AG08395 (cell line): ENCODE measurements around the gene CDH2.

Experiments used
- DNase-seq: peaks from one replicate; pipeline ENCODE4 v3.0.0; 2012; ENCODE audit warnings: mixed read lengths, low spot score

Gene CDH2

DNA sequence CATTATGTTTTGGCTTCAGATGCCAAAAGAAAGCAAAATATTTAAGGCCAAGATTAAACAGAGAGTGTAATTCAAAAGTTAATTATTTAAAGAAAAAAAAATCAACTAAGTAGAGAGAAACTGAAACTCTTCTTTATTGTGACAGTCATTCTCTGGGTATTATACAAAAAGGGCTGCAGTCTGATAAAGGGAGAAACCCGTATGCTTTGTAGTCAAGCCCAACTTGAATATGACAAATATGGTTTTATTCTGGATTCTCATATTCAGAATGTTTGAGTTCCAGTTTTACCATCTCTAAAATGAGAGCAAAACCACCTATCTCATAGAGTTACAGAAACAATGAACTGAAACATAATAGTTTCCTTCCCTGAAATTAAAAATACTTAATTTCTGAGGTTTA, 8.2 kb downstream of the CDH2 start:
- DNase-seq: no peak

DNA sequence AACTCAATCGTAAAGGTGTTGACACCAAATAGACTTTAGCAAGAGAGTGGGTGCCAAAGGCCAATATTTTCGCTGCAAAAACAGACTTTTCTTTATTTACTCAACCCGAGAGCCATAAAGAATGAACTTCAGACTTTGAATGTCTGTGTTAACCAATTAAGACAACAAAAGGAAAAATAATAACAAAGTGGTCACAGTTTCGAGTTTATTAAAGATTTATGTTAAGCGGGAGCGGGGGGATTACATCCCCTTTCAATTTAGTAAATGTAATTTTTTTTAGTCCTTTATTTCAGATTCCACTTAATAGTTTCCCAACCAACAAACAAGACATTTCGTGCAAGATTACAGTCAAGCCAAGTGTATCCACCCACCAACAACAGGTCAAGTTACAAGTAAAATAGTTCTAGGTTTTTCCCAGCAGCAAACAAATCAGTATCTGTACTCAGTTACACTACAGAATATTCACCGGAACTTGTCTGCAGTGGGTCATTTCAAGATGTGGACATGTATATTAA, 9.0 kb downstream of the CDH2 start:
- DNase-seq: no peak

DNA sequence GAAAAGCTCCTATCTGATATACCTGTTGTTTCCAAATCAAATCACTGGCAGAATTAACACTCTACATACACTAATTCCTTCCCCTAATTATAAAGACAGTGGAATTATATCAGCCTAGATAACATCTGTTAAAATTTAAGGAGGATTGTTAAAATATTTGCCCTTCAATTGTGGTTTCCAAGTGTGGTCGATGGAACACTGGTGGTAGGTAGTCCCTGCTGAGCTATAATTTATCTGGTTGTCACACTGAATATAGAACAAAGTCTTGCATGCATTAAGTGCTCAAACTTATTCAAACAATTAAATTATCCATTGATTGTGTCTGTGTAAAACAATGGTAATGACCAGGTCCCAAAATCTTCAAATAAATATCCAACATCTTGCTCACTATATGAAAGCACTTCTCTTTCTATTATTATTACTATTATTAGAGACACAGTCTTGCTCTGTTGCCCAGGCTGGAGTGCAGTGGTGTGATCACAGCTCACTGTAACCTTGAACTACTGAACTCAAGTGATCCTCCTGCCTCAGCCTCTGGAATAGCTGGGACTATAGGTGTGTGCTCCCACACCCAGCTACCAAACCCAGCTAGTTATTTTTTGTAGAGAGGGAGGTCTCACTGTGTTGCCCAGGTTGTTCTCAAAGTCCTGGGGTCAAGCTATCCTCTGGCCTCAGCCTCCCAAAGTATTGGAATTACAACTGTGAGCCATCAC, 12.0 kb downstream of the CDH2 start:
- no peak for DNase-seq

DNA sequence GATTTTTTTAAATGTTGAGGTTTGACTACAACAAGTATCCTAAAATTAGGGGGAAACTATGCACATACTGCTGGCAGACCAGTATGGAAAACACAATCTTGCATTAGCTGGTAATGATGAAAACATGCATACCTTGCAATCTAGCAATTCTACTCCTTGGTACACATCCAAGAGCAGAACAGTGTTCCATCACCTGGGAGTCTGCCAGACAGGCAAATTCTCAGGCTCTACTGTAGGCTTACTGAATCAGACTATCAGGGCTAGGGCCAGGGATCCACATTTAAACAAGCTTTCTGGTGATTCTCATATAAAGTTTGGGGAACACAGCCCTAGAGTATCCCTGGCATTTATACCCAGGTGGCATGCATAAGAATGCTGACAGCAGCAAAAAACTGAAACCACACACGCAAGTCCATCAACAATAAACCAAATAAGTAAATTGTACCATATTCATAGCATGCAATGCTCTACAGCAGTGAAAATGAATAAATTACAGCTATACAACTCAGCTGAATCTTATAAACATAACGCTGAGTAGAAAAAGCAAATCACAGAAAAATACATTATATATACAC, 13.6 kb downstream of the CDH2 start:
- DNase-seq: peak; percentile 24

DNA sequence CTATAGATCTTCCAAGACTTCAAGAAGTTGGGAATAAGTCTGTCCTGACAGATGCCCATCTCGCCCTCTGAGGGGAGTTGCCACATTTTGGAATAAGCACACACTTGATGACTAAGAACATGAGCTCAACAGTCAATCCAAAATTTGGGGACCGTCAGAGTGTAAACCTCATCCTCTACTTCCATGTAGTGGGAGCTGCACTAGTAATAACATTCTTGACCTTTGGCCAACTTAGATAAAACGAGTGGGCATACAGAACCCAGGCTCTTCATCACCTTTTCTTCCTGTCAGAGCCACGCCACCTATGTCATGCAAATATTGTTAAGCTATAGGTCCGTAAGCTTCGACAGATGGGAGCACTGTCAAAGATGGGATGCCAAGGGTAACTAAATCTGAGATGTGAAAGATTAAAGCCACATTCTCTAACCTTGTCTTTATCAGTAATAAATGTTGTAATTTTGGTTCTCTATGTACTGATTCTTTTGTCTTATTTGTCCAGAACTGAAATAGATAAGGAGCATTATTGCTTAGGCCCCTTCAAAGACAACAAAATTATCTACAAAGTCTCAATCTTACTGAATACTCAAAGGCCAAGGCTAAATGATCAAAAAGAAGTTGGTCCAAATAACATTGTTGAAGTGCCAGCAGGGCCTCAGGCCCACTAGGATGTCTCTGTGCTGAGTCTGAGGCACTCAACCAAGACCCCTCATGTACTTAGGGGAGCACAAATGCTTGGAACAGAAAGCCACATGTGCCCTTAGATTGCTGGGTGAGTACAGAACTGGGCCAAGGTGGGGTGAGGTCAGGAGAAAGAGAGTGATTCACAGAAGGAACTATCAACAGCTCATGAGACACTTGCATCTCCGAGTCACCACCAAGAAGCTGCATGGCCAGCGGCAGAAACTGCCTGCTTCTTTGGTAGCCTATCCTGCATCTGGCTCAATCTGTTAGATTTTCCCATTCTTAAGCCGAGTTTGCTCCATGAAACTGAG, 15.0 kb downstream of the CDH2 start:
- DNase-seq: peak; percentile 55

DNA sequence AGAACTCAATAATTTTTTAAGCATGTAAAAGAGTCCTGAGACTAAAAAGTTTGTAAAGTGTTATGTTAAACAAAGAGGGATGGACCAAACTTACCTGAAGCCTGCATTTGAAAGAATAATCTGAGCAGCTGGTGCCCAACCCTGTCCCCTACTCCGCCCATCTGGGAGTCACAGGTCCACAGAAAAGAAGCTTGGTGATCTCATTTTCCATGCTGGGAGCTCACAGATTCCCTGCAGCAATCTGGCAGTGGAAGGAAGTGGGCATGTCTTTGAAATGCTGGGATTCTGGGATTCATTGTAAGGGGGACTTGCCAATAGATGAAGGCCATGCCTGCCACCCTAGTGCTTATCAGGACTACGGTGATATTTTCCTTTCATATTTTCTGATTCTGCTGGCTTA, 17.9 kb downstream of the CDH2 start:
- peak; percentile 19 for DNase-seq

DNA sequence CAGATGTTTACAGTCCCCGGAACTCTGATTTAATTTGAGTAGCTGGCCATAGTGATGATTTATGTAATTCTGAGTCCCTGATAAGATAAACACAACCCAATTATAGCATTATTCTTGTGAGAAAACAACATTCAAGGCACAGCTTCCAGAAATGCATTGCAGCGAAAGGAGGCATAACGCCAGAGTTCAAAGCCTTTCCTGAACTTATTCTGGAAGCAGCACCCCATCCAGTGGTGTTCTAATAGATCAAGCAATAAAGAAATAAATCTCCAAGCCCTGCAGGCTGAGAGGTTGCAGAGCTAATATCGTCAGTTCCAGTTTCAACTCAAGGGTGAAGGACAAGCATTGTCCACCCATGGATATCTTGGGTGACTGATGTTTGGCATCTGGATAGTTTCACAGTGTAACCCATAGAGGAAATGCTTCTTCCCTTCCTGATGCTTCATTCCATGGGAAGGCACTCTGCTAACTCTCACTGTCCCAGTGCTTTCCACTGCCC, 18.8 kb downstream of the CDH2 start:
- peak; percentile 6 for DNase-seq

DNA sequence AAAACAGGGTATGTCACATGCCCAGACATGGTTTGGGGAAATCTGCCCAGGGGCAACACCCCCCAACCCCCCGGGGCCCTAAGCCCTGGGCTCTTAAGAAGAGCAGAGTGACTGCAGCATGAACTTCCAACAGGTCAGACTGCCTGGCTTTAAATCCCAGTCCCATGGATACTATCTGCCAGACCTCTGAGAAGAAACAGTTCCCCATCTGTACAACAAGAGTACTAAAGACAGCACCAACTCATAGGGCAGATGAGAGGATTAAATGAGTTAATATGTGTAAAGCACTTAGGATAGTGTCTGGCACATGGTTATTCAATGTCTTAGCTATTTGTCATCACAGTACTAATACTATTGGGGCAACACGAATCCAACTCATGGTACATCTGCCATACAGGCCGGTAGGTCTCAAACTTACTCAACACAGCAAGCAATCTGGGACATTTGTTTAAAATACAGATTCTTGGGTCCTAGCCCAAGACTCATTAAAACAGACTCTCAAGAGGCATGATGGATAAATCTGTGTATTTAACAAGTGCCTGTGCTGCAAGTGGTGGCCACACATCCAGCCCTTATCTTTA, 23.4 kb downstream of the CDH2 start:
- DNase-seq: no peak

DNA sequence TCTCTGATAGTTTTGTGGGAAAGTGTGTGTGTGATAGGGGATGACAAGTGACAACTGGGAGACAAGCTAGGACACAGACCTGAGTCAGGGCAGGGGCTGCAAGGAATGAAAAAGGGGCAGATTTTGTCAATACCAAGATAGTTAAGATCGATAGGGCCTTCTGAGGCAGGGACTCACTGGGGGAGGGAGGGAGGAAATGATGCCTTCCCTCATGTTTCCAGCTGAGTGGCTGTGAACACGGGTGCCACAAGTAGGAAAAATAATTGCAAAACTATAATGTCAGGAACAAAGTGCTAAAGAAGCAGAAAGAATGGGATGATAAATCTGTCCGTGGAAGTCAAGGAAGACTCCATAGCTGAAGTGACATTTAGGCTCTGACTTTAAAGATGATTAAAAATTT, 24.2 kb downstream of the CDH2 start:
- DNase-seq: no peak

DNA sequence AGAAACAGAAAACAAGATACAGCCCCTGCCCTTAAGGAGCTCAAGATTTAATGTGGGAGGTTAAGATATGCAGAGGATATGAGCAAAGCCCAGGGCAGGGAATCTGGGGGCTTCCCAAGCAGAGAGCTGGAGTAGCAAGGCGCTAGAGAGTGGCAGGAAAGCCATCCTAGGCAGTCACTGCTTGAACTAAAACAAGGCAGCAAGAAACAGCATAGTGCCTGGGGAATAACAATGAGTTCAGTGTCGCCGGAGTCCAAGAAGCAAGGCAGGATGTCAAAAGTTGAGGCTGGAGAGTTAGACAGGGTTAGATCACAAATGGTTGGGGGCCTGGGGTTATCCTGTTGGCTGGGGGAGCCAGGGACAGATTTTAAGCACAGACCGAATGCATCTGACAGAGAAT, 24.6 kb downstream of the CDH2 start:
- DNase-seq: no peak

DNA sequence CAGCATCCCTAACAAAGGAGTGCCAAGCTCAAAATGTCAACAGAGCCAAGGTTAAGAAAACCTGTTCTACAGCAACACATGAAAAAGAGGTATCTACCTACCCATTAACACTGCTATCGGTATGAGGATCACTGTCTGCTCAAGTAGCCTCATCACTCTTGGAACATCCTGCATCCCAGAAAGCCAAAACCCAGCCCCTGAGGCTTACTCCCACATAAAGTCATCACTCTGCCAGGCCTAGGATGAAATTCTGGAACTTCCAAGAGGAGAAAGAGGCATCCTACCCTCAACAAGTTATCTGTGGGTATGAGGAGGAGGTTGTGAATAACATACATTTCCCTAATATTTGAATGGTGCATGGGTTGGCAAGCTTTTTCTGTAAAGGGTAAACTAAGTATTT, 25.5 kb downstream of the CDH2 start:
- DNase-seq: no peak

DNA sequence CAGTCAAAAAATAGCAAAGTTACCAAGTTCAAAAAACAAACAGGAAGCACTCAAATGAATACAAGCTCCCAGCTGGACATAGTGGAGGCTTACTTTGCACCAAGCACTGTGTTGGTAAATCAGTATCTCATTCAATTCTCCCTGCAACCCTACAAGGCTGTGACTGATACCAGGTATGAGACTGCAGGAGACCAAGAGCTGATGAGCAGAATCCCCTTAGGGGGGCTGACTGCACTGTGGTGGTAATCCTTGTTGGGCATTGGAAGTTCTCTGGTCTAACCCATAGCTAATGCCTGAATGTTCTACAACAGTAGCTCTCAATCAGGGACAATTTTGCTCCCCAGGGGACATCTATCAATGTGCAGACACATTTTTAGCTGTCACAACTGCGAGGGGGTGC, 26.0 kb downstream of the CDH2 start:
- no peak for DNase-seq

DNA sequence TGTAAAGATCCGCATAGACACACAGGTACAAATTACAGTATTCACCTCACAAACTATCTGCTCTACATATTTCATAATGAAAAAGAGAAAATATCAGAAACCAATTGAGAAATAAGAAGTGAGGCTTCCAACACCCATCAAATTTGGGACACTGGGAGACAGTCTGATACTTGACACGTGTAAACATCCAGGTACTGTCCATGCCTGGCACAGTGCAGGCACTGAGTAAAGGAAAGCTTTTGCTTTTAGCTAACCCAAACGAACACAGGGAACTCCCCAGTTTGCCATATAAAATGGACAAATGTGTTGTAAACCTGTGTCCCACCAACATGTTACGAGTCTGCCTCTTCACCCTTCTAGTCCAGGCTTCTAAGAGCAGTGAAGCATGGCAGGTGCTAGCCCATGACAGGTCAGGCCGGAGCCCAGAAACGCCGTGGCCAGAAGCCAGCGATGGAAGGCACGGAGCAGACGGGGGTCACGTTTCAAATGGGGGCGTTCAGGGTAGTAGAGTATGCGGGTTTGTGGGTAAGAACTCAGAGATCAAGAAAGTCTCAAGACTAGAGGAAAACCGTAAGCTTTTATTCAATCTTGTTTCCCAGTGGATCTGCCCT, 27.0 kb downstream of the CDH2 start:
- no peak for DNase-seq

DNA sequence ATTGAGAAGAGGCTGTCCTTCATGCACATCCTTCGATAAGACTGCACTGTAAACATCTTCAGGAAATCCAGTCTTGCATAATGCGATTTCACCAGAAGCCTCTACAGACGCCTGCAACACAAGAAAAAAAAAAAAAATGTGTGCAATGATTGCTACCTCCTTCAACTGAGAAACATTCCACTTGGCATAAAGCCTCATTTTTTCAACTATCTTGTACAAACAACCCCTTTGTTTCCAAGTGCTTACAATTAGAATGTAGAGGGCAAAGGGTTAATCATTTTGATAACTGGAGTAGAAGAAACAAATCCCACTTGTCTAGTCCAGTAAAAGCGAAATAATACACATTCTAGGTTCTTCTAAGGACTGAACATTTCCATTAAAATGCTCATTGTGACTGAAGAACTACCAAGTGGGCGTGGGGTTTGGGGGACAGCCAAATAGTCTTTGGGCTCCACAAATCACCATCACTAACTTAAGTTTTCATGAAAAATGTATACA, 29.2 kb downstream of the CDH2 start:
- no peak for DNase-seq

DNA sequence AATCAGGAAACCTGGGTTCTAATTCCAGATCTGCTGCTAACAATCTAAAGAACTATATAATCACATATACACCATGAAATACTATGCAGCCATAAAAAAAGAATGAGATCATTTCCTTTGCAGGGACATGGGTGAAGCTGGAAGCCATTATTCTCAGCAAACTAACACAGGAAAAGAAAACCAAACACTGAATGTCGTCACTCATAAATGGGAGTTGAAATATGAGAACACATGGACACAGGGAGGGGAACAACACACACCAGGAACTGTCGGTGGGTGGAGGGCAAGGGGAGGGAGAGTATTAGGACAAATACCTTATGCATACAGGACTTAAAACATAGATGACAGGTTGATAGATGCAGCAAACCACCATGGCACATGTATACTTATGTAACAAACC, 33.2 kb downstream of the CDH2 start:
- no peak for DNase-seq

DNA sequence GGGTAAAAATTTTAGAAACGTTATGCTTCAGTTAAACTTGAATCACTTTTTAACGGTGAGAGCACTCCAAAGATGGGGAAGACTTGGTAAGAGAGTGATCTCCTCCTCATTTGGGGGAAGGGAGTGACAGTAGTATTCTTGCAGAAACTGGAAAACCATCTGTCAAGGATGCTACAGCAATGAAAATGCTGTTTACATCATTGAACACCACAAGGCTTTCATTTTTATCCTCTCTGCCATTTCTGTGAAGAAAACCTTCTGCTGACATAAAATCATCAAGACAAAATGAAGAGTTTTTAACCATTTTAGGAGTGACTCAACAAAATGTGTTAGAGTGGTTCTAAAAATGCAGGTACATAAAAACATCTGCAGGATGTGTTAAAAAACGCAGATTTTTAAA, 38.1 kb downstream of the CDH2 start:
- no peak for DNase-seq

DNA sequence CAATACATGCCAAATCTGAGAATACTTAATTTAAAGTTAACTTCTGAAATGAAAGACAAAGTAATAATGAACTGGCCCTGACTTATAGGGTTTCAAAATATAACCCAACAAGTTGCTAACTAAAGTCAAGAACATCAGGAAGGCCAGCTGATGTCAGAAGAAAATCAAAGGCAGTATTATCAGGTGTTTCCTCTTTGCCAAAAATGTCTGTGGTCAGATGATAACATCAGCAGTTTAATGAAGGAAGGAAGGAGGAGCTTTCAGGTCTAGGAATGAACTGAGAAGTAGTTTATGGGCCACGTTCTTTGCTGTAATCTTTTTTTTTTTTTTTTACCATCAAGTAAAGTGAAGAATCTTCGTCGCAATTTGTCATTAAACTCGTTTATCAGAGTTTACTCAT, 40.9 kb downstream of the CDH2 start:
- no peak for DNase-seq

DNA sequence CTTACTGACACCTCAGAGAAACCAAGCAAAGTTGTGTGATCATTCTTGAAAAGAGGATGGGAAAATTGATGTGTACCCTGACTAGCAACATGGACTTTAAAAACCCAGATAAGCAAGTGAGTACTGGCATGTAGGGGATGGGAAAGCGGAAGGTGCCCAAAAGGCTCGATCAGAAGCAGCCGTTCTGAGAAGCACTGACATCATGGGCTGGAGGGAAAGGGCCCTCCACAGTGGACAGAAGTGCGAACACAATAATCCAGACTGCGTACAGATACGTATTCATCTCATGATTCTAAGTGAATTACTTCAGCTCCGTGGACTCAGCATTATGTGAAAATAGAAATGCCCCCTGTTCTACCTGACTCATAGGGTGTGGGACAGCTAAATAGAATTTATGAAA, 42.2 kb downstream of the CDH2 start:
- no peak for DNase-seq

DNA sequence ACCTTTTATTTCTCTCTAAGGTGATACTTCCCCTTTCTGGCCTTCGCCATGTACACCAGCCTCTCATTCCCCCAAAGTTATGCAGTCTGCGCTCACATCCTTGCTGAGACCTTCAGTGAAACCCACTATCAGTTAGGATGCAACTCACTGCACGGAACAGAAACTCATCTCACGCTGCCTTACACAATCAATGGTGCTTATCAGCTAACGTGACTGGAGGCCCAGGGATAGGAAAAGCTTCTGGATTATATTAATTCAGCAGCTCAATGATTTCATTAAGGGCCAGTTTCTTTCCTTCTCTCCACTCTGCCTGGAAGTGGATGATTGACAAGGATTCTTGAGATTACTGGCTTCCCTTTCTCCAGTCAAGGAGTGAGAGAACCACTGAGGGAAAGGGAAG, 44.8 kb downstream of the CDH2 start:
- no peak for DNase-seq

DNA sequence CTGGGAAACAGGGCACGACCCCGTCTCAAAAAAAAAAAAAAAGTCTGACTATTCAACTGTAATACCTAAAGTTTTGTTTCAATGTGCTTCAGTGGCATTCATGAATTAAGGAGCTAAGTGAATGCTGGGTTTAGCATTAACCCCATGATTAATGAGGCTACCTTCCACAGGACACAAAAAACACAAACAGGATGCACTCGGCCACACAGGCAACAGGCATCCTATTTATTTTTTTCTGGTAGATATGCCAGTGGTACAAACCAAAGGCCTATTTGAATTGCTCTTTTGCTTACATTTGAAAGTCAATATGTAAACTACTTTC, 48.3 kb downstream of the CDH2 start:
- DNase-seq: no peak

DNA sequence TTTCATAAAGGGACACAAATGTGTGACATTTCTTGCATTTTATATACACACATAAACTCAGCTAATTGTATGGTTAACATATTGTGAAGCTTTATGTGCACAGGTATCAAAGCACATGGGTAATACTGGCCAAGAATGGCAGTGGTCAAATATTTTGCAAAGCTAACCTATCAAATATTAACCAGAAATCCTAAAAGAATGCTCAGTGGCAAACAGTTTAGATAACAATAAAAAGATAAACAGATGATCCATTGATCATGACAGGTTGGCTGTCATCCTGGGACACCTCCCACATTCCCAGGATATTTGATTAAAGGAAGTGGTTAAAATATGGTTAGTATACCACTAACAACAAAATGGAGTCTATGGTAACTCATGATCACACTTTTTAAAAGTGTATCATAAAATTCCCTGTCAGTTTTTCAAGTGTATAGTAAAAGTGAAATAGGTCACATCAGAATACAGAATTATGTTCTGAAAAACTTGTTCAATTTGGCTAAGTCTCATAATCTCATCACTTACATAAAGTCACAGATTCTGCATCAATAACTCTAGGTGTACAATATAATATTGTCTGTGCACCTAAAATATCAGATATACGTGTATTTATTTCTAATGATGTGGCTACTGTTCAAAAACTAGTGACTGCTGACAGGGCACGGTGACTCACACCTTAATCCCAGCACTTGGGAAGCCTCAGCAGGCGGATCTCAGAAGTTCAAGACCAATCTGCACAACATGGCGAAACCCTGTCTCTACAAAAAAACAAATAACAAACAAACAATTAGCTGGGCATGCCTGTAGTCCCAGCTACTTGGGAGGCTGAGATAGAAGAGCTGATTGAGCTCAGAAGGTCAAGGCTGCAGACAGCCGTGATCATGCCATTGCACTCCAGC, 48.9 kb downstream of the CDH2 start:
- DNase-seq: no peak
